Duodenal mucosa (tissue), 2 donors: ENCODE measurements around the gene PHYHD1.
A peak's percentile ranks its signal among the peaks of the same experiment; 100 is the strongest.

Experiments
- H3K27ac ChIP-seq: one replicate; pipeline ENCODE4 v1.7.0; 2013; ENCODE audit warnings: low read depth, low read length
- H3K27me3 ChIP-seq, 2 donors: one replicate each; pipeline ENCODE4 v1.7.0; 2013; ENCODE audit warnings: low read length in 2 of 2, control low read depth in 1 of 2; ENCODE audit not compliant: insufficient read depth in 2 of 2, control insufficient read depth in 1 of 2
- H3K36me3 ChIP-seq, 2 donors: one replicate each; pipeline ENCODE4 v1.7.0; 2013; ENCODE audit warnings: low read length in 2 of 2, control low read depth in 1 of 2; ENCODE audit not compliant: insufficient read depth in 2 of 2, control insufficient read depth in 1 of 2
- H3K4me1 ChIP-seq, 2 donors: one replicate each; pipeline ENCODE4 v1.7.0; 2013; ENCODE audit warnings: low read length in 2 of 2, control low read depth in 1 of 2; ENCODE audit not compliant: insufficient read depth in 2 of 2, control insufficient read depth in 1 of 2
- H3K4me3 ChIP-seq, 2 donors: one replicate each; pipeline ENCODE4 v1.7.0; 2013; ENCODE audit warnings: low read length in 2 of 2, low read depth in 1 of 2
- H3K9ac ChIP-seq, 2 donors: one replicate each; pipeline ENCODE4 v1.7.0; 2013; ENCODE audit warnings: low read length in 2 of 2, low read depth in 1 of 2
- H3K9me3 ChIP-seq, 2 donors: one replicate each; pipeline ENCODE4 v1.7.0; 2013; ENCODE audit warnings: low read length in 2 of 2, control low read depth in 1 of 2; ENCODE audit not compliant: control insufficient read depth in 1 of 2

Gene PHYHD1

GRCh38 chr9:128911529-128912035 is 9.2 kb upstream of the PHYHD1 start:
- Histone ChIP-seq H3K36me3 (peaks cover 30 to 54% of the 10 kb centered on the region in 2 donors), H3K27ac (no peak overlapping the region), H3K9ac (no peak overlapping the region), H3K9me3 (no peaks in the 10 kb centered on the region), H3K27me3 (no peaks in the 10 kb centered on the region), H3K4me3 (no peak overlapping the region), H3K4me1 (peaks cover 9 to 14% of the 10 kb centered on the region in 2 donors)

GRCh38 chr9:128912270-128912853 is 8.4 kb upstream of the PHYHD1 start:
- Histone ChIP-seq H3K4me1 (peaks cover 9 to 14% of the 10 kb centered on the region in 2 donors), H3K9me3 (no peaks in the 10 kb centered on the region), H3K9ac (no peak overlapping the region), H3K36me3 (peaks cover 27 to 53% of the 10 kb centered on the region in 2 donors), H3K4me3 (no peak overlapping the region), H3K27me3 (no peaks in the 10 kb centered on the region), H3K27ac (peak overlapping the region; percentile 13)

- Histone ChIP-seq H3K27me3 (no peaks in the 10 kb centered on the region), H3K9ac (no peak overlapping the region)
Observed at GRCh38 chr9:128913048-128913900, 7.5 kb upstream of the PHYHD1 start.

GRCh38 chr9:128913995-128914772 is 6.6 kb upstream of the PHYHD1 start:
- H3K9ac ChIP-seq = no peak overlapping the region
- no peaks in the 10 kb centered on the region for H3K9me3 ChIP-seq
- H3K27me3 ChIP-seq = no peaks in the 10 kb centered on the region
- peaks cover 11 to 19% of the 10 kb centered on the region in 2 donors for H3K4me1 ChIP-seq
- H3K36me3 ChIP-seq = peaks cover 9 to 47% of the 10 kb centered on the region in 2 donors
- H3K27ac ChIP-seq = no peak overlapping the region
- H3K4me3 ChIP-seq = no peak overlapping the region

More at GRCh38 chr9:128913048-128913900, 7.5 kb upstream of the PHYHD1 start:
- Histone ChIP-seq H3K9me3 (no peaks in the 10 kb centered on the region), H3K36me3 (peaks cover 18 to 53% of the 10 kb centered on the region in 2 donors), H3K4me1 (peaks cover 9 to 14% of the 10 kb centered on the region in 2 donors), H3K4me3 (no peak overlapping the region), H3K27ac (no peak overlapping the region)

- Histone ChIP-seq H3K4me1 (peaks cover 14 to 22% of the 10 kb centered on the region in 2 donors), H3K9ac (no peak overlapping the region)
Observed at GRCh38 chr9:128916204-128916603, 4.6 kb upstream of the PHYHD1 start.

GRCh38 chr9:128916745-128917144 is 4.0 kb upstream of the PHYHD1 start:
- H3K27me3 ChIP-seq = no peaks in the 10 kb centered on the region
- H3K9ac ChIP-seq = no peak overlapping the region
- peak overlapping the region; percentile 10 for H3K27ac ChIP-seq
- no peaks in the 10 kb centered on the region for H3K9me3 ChIP-seq
- H3K4me1 ChIP-seq = peaks cover 14 to 21% of the 10 kb centered on the region in 2 donors
- H3K36me3 ChIP-seq = peaks cover 5 to 31% of the 10 kb centered on the region in 2 donors
- no peak overlapping the region for H3K4me3 ChIP-seq

More at GRCh38 chr9:128916204-128916603, 4.6 kb upstream of the PHYHD1 start:
- no peaks in the 10 kb centered on the region for H3K27me3 ChIP-seq
- H3K4me3 ChIP-seq = no peak overlapping the region
- H3K36me3 ChIP-seq = peaks cover 5 to 31% of the 10 kb centered on the region in 2 donors
- H3K27ac ChIP-seq = peak overlapping the region; percentile 10
- H3K9me3 ChIP-seq = no peaks in the 10 kb centered on the region

GRCh38 chr9:128917151-128917849 is 3.5 kb upstream of the PHYHD1 start:
- Histone ChIP-seq H3K9ac (no peak overlapping the region), H3K27me3 (no peaks in the 10 kb centered on the region), H3K4me1 (peaks cover 17 to 22% of the 10 kb centered on the region in 2 donors), H3K9me3 (no peaks in the 10 kb centered on the region), H3K36me3 (peaks cover 5 to 31% of the 10 kb centered on the region in 2 donors), H3K27ac (no peak overlapping the region), H3K4me3 (no peak overlapping the region)

- Histone ChIP-seq H3K27me3 (no peaks in the 10 kb centered on the region), H3K36me3 (peaks cover 5 to 31% of the 10 kb centered on the region in 2 donors), H3K9me3 (no peaks in the 10 kb centered on the region), H3K4me1 (peaks cover 8 to 22% of the 10 kb centered on the region in 2 donors), H3K9ac (no peak overlapping the region), H3K4me3 (no peak overlapping the region), H3K27ac (no peak overlapping the region)
Observed at GRCh38 chr9:128918921-128919320, 1.9 kb upstream of the PHYHD1 start.

GRCh38 chr9:128919402-128920089 is 1.2 kb upstream of the PHYHD1 start:
- peaks cover 8 to 22% of the 10 kb centered on the region in 2 donors for H3K4me1 ChIP-seq

More at GRCh38 chr9:128919402-128920089, 1.2 kb upstream of the PHYHD1 start:
- peaks cover under 1 to 29% of the 10 kb centered on the region in 2 donors for H3K36me3 ChIP-seq
- no peak overlapping the region for H3K27ac ChIP-seq
- H3K9me3 ChIP-seq = no peaks in the 10 kb centered on the region
- no peaks in the 10 kb centered on the region for H3K27me3 ChIP-seq
- no peak overlapping the region for H3K9ac ChIP-seq
- no peak overlapping the region for H3K4me3 ChIP-seq
